NCI-H2107 treated with DMSO at 0.1 percent for 48 hours (cell line): Measurements from ENCODE around the gene BST1.

ENCODE experiments used
- DNase-seq: peaks from one replicate; lab custom pipeline; 2025; ENCODE audit not compliant: unreplicated experiment; lab: John Stamatoyannopoulos, UW

BST1 gene

GRCh38 chr4:15777697-15778288 is 74.9 kb downstream of the BST1 start:
- DNase-seq, result no peak

- DNase-seq, result no peak
Observed at GRCh38 chr4:15778289-15779241, 75.7 kb downstream of the BST1 start, which contains the start of gene CD38. Gene CD38, plus strand, starts transcription at chr4:15778328. Its CDS starts 87 bp downstream, at chr4:15778415.

GRCh38 chr4:15779306-15779705 is 76.4 kb downstream of the BST1 start:
- no peak for DNase-seq

GRCh38 chr4:15779809-15780208 is 76.9 kb downstream of the BST1 start:
- DNase-seq, result no peak

- no peak for DNase-seq
Observed at GRCh38 chr4:15781427-15782095, 78.7 kb downstream of the BST1 start.
